GM23248 (cell line): ENCODE data around the gene AFTPH.

Source experiments
- EZH2 ChIP-seq: fragments of 200-600 bp; sonication (generic); IDR thresholded peaks from 2 replicates; pipeline ENCODE4 v1.6.1; 2018; ENCODE audit warnings: antibody characterized with exemption, mild to moderate bottlenecking; ENCODE audit not compliant: insufficient read depth, poor library complexity, severe bottlenecking
- EZH2phosphoT487 ChIP-seq: fragments of 200-600 bp; sonication (generic); IDR thresholded peaks from 2 replicates; pipeline ENCODE4 v1.6.1; 2018; ENCODE audit warnings: antibody characterized with exemption, moderate library complexity, mild to moderate bottlenecking, low read depth; ENCODE audit not compliant: insufficient read depth

DNA sequence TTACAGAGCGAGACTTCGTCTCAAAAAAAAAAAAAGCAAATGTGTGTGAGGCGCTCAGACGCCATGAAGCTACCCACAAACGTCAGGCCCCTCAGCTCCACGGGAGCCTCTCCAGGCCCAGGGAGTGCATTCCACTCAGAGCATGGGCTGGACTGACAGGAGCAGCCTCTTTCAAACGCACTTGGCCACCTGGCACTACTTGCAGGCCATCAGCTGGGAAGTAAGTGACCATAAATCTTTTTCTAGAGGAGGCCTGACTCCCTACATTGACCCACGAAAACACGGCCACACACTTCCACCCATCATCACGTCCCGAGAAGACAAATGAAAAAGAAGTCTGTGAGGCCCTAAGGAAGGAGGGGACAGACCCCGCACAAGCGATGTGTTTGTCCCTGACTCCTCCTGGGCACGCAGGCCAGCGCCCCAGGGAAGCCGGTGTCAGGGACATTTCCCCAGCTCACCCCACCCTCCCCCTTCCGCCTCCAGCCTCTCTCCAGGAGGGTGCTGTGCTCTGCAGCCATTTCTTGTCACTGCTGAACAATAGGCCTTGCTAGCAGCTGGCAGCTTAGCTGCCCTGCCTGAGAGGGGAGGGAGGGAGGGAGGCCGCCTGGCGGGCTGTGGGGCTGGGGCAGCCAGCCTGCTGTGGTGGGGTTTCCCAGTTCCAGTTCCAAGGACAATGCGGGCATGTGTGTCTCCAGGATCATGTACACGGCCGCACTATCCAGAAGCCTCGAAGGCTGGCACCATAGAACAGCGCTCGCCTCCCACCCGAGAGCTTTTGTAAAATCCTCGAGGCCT lies 103.0 kb downstream of the AFTPH start:
- TF ChIP-seq EZH2 (no peak), EZH2phosphoT487 (no peak)
